Dendritic cell treated with granulocyte-macrophage colony-stimulating factor and Interleukin-4, amounts not matched to agents 40 ng/mL and 50 ng/mL, for 4 days (primary cell): ENCODE data around the gene SGO1.

Experiments used
- H3K27ac Mint-ChIP-seq: one replicate; pipeline ENCODE4 v1.8.0; 2022; ENCODE audit warnings: mild to moderate bottlenecking, mixed read lengths
- H3K27me3 Mint-ChIP-seq: one replicate; pipeline ENCODE4 v1.8.0; 2022; ENCODE audit warnings: mild to moderate bottlenecking, mixed read lengths
- H3K36me3 Mint-ChIP-seq: one replicate; pipeline ENCODE4 v1.8.0; 2022; ENCODE audit warnings: low read depth, mixed read lengths
- H3K4me1 Mint-ChIP-seq: one replicate; pipeline ENCODE4 v1.8.0; 2022; ENCODE audit warnings: low read depth, mixed read lengths
- H3K4me3 Mint-ChIP-seq: one replicate; pipeline ENCODE4 v1.8.0; 2022; ENCODE audit warnings: mild to moderate bottlenecking, moderate library complexity, mixed read lengths
- H3K9me3 Mint-ChIP-seq: one replicate; pipeline ENCODE4 v1.8.0; 2022; ENCODE audit warnings: mixed read lengths
- intact Hi-C: fragments of 100-400 bp; cut with micrococcal nuclease; formaldehyde crosslinking; loops from one replicate; pipeline ENCODE4 v1.15.0; 2022

SGO1 gene

DNA sequence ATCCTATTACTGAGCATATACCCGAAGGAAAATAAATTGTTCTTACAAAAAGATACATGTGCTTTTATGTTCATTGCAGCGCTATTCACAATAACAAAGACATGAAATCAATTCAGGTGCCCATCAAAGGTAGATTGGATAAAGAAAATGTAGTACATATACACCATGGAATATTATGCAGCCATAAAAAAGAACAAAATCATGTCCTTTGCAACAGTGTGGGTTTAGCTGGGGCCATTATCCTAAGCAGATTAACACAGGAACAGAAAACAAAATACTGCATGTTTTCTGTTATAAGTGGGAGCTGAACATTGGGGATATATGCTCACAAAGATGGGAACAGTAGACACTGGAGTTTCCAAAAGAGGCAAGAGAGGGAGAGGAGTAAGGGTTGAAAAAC lies 42.5 kb downstream of the SGO1 start:
- H3K27me3 Mint-ChIP-seq = no peaks in the 10 kb centered on the region
- H3K9me3 Mint-ChIP-seq = no peaks in the 10 kb centered on the region
- H3K27ac Mint-ChIP-seq = no peak overlapping the region
- peaks cover 15% of the 10 kb centered on the region for H3K4me1 Mint-ChIP-seq
- intact Hi-C loops = no loop called here
- peaks cover 53% of the 10 kb centered on the region for H3K36me3 Mint-ChIP-seq
- H3K4me3 Mint-ChIP-seq = no peak overlapping the region

GRCh38 chr3:20142517-20142916 lies 43.5 kb downstream of the SGO1 start:
- no peaks in the 10 kb centered on the region for H3K9me3 Mint-ChIP-seq
- no peak overlapping the region for H3K27ac Mint-ChIP-seq
- intact Hi-C loops = no loop called here
- peaks cover 15% of the 10 kb centered on the region for H3K4me1 Mint-ChIP-seq
- H3K36me3 Mint-ChIP-seq = peaks cover 43% of the 10 kb centered on the region
- H3K27me3 Mint-ChIP-seq = no peaks in the 10 kb centered on the region
- H3K4me3 Mint-ChIP-seq = no peak overlapping the region

GRCh38 chr3:20141851-20142250 lies 44.2 kb downstream of the SGO1 start:
- Mint-ChIP-seq H3K27ac (no peak overlapping the region), H3K27me3 (no peaks in the 10 kb centered on the region), H3K36me3 (peaks cover 46% of the 10 kb centered on the region), H3K4me3 (no peak overlapping the region), H3K4me1 (peaks cover 15% of the 10 kb centered on the region), H3K9me3 (no peaks in the 10 kb centered on the region)
- intact Hi-C loops = no loop called here

DNA sequence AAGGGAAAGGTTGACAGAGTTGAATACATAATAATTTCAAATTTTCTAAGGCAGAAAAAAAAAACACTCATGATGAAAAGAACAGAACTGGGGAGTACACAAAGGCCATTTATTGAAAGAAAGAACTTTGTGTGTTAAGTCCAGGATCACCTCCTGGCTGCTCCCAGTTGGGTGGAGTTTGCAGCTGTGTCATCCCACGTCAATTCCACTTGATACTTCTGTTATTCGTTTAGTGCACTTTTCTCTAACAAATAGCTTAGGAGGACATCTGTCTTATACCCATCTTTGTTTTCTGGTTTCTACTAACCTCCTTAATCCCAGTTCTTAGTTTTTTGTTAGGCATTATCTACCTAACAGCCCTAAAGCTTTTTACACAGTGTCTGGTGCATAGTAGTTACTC lies 44.7 kb downstream of the SGO1 start:
- peaks cover 45% of the 10 kb centered on the region for H3K36me3 Mint-ChIP-seq

DNA sequence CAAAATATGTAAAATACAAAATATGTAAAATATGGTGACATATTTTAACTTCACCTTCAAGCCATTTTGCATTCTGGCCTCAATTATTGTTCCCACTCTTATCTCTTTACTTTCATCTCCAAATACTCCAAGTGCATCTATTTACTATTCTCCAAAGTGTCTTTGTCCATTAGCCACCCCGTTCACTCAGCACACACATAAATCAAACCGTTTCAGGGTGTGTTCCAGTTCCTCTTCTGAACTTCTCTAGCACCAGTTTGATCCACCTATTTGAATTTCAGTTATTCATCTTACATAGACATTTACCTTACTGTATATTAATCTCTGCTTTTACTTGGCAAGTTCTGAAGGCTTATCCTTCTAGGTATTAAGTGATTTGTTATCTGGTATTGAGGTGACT lies 45.1 kb downstream of the SGO1 start:
- Mint-ChIP-seq H3K36me3 (peaks cover 44% of the 10 kb centered on the region), H3K9me3 (no peaks in the 10 kb centered on the region), H3K4me1 (peaks cover 15% of the 10 kb centered on the region), H3K4me3 (no peak overlapping the region), H3K27me3 (no peaks in the 10 kb centered on the region), H3K27ac (no peak overlapping the region)
- intact Hi-C loops = no loop called here

More for the DNA sequence above, 44.7 kb downstream of the SGO1 start:
- Mint-ChIP-seq H3K4me1 (peaks cover 15% of the 10 kb centered on the region), H3K9me3 (no peaks in the 10 kb centered on the region), H3K27ac (no peak overlapping the region), H3K4me3 (no peak overlapping the region), H3K27me3 (no peaks in the 10 kb centered on the region)
- intact Hi-C loops = no loop called here

DNA sequence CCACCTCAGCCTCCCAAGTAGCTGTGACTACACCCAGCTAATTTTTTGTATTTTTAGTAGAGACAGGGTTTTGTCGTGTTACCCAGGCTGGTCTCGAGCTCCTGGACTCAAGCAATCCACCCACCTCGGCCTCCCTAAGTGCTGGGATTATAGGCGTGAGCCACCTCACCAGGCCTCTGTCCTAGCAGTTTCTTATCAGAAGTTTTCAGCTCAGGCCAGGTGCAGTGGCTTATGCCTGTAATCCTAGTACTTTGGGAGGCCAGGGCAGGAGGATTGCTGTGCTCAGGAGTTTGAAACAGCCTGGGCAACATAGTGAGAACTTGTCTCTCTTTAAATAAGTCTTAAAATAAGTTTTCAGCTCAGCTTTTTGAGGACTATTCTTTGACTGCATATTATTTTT lies 48.4 kb downstream of the SGO1 start:
- H3K4me3 Mint-ChIP-seq = no peak overlapping the region
- H3K27me3 Mint-ChIP-seq = no peaks in the 10 kb centered on the region
- no peak overlapping the region for H3K27ac Mint-ChIP-seq
- peaks cover 15% of the 10 kb centered on the region for H3K4me1 Mint-ChIP-seq
- intact Hi-C loops = no loop called here
- peaks cover 40% of the 10 kb centered on the region for H3K36me3 Mint-ChIP-seq
- H3K9me3 Mint-ChIP-seq = no peaks in the 10 kb centered on the region

GRCh38 chr3:20136231-20136630 lies 49.8 kb downstream of the SGO1 start:
- Mint-ChIP-seq H3K4me3 (no peak overlapping the region), H3K4me1 (peaks cover 7% of the 10 kb centered on the region), H3K27me3 (no peaks in the 10 kb centered on the region), H3K36me3 (peaks cover 33% of the 10 kb centered on the region), H3K9me3 (no peaks in the 10 kb centered on the region), H3K27ac (no peak overlapping the region)
- intact Hi-C loops = no loop called here

DNA sequence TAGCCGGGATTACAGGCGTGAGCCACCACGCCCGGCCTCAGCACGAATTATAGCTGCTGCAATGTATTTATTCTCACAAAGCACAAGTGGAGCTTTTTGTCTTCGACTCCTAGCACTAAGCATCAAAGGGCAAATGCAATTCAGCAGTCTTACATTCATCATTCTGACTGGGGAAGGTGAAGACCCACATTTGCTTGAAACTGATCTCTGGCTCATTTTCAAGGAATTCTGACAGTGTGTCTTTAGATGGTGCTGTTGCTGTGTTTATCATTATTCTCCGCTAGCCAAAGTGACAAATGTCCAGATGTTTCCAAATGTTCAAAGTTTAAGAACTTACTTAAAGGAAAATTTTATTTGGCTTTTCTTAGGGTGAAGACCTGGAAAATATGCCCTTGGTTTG lies 55.9 kb downstream of the SGO1 start:
- no peak overlapping the region for H3K27ac Mint-ChIP-seq

GRCh38 chr3:20128358-20128757 lies 57.6 kb downstream of the SGO1 start:
- Mint-ChIP-seq H3K4me3 (no peak overlapping the region), H3K36me3 (peaks cover 58% of the 10 kb centered on the region)
- intact Hi-C loops = no loop called here

More for the DNA sequence above, 55.9 kb downstream of the SGO1 start:
- intact Hi-C loops = no loop called here
- H3K4me3 Mint-ChIP-seq = no peak overlapping the region
- peaks cover 18% of the 10 kb centered on the region for H3K4me1 Mint-ChIP-seq
- H3K27me3 Mint-ChIP-seq = peaks cover 1% of the 10 kb centered on the region
- no peaks in the 10 kb centered on the region for H3K9me3 Mint-ChIP-seq
- peaks cover 50% of the 10 kb centered on the region for H3K36me3 Mint-ChIP-seq

GRCh38 chr3:20125897-20126296 lies 60.1 kb downstream of the SGO1 start:
- H3K27ac Mint-ChIP-seq = peak overlapping the region; percentile 18
- H3K36me3 Mint-ChIP-seq = peaks cover 71% of the 10 kb centered on the region
- H3K27me3 Mint-ChIP-seq = peaks cover 1% of the 10 kb centered on the region
- no peak overlapping the region for H3K4me3 Mint-ChIP-seq
- intact Hi-C loops = loop anchor here (1.0 kb wide), 1 partner anchor 60 kb away; the partner anchor contains the start of gene SGO1
- H3K4me1 Mint-ChIP-seq = peaks cover 18% of the 10 kb centered on the region
- no peaks in the 10 kb centered on the region for H3K9me3 Mint-ChIP-seq

More at GRCh38 chr3:20128358-20128757, 57.6 kb downstream of the SGO1 start:
- Mint-ChIP-seq H3K27ac (no peak overlapping the region), H3K9me3 (no peaks in the 10 kb centered on the region), H3K27me3 (peaks cover 1% of the 10 kb centered on the region), H3K4me1 (peaks cover 18% of the 10 kb centered on the region)

GRCh38 chr3:20125289-20125688 lies 60.7 kb downstream of the SGO1 start:
- peak overlapping the region; percentile 18 for H3K27ac Mint-ChIP-seq
- H3K4me3 Mint-ChIP-seq = no peak overlapping the region
- H3K36me3 Mint-ChIP-seq = peaks cover 71% of the 10 kb centered on the region
- H3K4me1 Mint-ChIP-seq = peaks cover 18% of the 10 kb centered on the region
- H3K27me3 Mint-ChIP-seq = peaks cover 1% of the 10 kb centered on the region
- H3K9me3 Mint-ChIP-seq = no peaks in the 10 kb centered on the region
- intact Hi-C loops = no loop called here

DNA sequence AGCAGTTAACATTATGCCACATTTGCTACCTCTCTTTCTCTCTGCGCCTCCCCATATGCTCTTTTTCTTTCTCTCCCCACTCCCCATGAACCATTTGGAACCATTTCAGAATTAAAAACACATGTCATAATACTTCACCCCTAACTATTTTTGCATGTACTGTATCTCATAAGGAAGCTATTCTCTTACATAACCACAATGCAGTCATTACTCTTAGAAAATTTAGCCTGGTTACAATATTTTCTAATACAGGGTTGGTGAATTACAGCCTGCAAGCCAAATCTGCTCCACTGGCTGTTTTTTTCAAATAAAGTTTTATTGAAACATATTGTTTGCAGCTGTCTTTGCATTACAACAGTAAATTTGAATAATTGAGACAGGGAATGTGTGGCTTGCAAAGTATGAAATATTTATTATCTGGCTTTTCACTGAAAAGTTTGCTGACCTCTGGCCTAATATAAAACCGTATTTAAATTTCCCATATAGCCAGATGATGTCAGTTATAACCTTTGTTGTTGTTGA lies 62.8 kb downstream of the SGO1 start:
- peaks cover 68% of the 10 kb centered on the region for H3K36me3 Mint-ChIP-seq

GRCh38 chr3:20121088-20121487 lies 64.9 kb downstream of the SGO1 start:
- Mint-ChIP-seq H3K27me3 (no peaks in the 10 kb centered on the region), H3K27ac (no peak overlapping the region), H3K9me3 (no peaks in the 10 kb centered on the region), H3K4me3 (no peak overlapping the region), H3K4me1 (peaks cover 7% of the 10 kb centered on the region), H3K36me3 (peaks cover 65% of the 10 kb centered on the region)
- intact Hi-C loops = no loop called here

More for the DNA sequence above, 62.8 kb downstream of the SGO1 start:
- Mint-ChIP-seq H3K27ac (no peak overlapping the region), H3K4me3 (no peak overlapping the region), H3K9me3 (no peaks in the 10 kb centered on the region), H3K27me3 (peaks cover 1% of the 10 kb centered on the region), H3K4me1 (peaks cover 14% of the 10 kb centered on the region)
- intact Hi-C loops = no loop called here
